AG09319 (cell line): ENCODE data around the gene IL17C.

Source experiments
- DNase-seq: peaks from one replicate; pipeline ENCODE4 v3.0.0-alpha.2; 2010; ENCODE audit warnings: low read depth; ENCODE audit errors: extremely low read depth
- TF ChIP-seq, protein P1 (sequence below): IDR thresholded peaks from 2 replicates; pipeline ENCODE4 v1.5.1; 2011; ENCODE audit warnings: low read depth, mild to moderate bottlenecking, inconsistent platforms, low read length, moderate library complexity

Gene IL17C, protein sequence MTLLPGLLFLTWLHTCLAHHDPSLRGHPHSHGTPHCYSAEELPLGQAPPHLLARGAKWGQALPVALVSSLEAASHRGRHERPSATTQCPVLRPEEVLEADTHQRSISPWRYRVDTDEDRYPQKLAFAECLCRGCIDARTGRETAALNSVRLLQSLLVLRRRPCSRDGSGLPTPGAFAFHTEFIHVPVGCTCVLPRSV

DNA sequence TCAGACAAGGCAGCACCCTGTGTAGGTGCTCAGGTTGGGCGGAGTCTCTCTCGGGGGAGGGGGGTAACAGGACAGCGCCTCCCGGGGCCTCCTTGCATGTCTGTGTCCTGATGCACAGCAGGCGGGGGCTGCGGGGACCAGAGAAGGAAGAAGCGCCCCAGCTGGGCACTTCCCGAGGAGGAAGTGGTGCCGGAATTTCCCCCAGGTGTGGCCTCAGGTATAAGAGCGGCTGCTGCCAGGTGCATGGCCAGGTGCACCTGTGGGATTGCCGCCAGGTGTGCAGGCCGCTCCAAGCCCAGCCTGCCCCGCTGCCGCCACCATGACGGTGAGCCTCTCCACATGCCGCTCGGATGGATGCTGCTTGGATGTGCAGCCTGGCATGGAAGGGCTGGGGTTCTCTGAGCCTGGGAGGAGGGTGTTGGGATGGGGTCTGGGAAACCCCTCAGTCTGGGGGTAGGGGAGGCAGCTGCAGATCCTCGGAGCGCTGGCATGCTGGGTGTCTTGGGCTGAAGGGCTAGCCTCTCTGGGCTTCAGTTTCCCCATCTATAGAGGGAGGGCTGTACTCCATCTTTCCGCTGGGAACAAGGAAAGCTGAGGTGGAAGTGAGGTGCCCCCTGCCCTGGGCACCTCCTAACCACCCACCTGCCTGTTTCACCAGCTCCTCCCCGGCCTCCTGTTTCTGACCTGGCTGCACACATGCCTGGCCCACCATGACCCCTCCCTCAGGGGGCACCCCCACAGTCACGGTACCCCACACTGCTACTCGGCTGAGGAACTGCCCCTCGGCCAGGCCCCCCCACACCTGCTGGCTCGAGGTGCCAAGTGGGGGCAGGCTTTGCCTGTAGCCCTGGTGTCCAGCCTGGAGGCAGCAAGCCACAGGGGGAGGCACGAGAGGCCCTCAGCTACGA is at the start of gene IL17C:
Gene IL17C, plus strand, starts transcription at position 250 of the 908 bp plus-strand sequence. Its CDS starts 70 bp downstream, at position 320.
- DNase-seq = no peak
- TF ChIP-seq, protein P1, sequence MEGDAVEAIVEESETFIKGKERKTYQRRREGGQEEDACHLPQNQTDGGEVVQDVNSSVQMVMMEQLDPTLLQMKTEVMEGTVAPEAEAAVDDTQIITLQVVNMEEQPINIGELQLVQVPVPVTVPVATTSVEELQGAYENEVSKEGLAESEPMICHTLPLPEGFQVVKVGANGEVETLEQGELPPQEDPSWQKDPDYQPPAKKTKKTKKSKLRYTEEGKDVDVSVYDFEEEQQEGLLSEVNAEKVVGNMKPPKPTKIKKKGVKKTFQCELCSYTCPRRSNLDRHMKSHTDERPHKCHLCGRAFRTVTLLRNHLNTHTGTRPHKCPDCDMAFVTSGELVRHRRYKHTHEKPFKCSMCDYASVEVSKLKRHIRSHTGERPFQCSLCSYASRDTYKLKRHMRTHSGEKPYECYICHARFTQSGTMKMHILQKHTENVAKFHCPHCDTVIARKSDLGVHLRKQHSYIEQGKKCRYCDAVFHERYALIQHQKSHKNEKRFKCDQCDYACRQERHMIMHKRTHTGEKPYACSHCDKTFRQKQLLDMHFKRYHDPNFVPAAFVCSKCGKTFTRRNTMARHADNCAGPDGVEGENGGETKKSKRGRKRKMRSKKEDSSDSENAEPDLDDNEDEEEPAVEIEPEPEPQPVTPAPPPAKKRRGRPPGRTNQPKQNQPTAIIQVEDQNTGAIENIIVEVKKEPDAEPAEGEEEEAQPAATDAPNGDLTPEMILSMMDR = no peak

DNA sequence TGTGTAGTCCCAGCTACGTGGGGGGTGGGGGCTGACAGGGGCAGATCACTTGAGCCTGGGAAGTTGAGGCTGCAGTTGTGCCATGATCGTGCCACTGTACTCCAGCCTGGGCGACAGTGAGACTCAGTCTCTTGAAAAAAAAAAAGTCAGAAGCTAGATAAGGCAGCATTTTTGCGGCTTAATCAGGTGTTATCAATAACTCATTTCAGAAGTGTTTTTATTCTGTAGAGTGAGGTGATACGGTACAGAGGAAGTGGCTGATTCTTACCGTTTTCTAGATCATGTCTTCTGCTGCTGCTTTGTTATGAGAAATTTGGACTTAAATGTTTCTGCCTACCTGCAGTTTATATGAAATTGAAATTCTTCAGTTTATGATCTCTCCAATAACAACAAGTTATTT is 49.6 kb upstream of the IL17C start:
- DNase-seq = no peak
- TF ChIP-seq, protein P1 = no peak

DNA sequence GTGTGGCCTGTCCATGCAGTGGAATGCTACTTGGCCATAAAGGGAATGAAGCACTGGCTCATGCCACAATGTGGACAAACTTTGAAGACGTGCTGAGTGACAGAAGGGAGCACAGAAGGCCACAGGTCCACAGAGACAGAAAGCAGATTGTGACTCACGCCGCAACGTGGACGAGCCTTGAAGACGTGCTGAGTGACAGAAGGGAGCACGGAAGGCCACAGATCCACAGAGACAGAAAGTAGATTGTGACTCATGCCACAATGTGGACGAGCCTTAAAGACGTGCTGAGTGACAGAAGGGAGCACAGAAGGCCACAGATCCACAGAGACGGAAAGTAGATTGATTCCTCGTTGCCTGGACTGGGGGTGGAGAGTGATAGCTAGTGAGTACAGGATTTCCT is 48.9 kb upstream of the IL17C start:
- no peak for DNase-seq
- TF ChIP-seq, protein P1 = no peak

DNA sequence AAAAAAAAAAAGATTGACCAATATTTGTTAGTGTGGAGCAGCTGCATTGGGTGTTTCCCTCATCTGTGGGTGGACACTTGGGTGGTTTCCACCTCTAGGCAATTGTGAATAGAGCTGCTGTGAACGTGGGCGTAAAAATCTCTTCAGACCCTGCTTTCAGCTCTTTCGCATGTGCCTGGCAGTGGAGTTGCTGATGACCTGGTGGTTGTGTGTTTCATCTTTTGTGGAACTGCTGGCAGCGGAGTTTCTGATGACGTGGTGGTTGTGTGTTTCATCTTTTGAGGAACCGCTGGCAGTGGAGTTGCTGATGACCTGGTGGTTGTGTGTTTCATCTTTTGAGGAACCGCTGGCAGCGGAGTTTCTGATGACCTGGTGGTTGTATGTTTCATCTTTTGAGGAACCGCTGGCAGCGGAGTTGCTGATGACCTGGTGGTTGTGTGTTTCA is 46.8 kb upstream of the IL17C start:
- TF ChIP-seq, protein P1 = no peak
- DNase-seq = peak; percentile 5

DNA sequence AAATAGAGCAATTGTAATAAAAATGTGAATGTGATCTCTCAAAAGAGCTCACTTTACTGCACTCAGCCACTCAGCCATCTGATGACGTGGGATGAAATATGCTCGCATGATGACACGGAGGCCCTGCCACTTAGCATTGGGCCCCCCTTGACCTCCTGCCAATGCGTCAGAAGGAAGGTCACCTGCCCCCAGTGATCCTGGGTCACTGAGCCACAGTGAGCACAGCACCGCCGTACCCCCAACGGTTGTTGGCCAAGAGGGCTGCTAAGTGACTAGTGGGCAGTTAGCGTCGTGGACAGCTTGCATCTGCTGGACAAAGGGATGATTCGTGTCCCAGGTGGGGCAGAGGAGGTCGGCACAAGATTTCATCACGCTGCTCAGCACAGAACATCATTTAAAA is 45.3 kb upstream of the IL17C start:
- no peak for DNase-seq
- TF ChIP-seq, protein P1 = no peak

DNA sequence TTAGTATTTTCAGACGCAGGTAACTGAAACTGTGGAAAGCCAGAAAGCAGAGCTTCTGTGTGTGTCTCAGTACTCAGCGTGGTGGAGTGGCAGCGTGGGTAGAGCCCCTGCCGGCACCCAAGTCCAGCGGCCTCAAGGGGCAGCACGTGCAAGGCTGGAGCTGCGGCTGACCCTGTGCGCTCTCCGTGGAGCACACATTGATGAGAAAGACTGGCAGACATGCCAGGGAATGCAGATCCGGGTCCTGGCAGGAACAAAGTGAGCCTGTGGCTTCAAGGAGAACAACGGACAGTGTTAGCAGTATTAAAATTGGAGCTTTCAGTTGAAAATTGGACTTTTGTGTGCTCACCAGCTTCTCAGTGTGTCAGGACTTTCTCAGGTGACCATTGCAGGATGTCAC is 44.9 kb upstream of the IL17C start:
- DNase-seq = no peak
- TF ChIP-seq, protein P1 = no peak

DNA sequence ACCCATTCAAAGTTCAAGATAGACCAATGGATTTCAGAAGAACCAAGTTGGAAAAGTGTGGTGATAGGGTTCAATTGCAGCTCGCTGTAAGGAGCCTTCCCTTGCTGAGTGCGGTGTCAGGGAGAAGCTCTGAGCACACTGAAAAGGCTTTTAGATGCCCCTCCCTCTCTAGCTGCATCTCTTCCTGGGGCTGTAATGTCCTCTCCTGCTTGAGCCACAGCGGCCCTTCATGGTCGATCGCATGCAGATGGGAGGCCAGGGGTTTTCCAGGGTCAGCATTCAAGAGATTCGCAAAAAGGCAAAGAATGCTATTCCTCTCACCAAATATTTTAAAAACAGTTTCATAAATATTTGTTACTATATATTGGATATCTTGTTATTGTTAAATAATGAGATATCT is 44.5 kb upstream of the IL17C start:
- DNase-seq = no peak
- TF ChIP-seq, protein P1 = no peak
